ENCODE data around the gene COL12A1.

- no peak for TF ChIP-seq CTCF (IDR thresholded peaks at IDR 0.05; ENCODE audit: borderline replicate concordance, extremely low read depth, low read length, poor library complexity, severe bottlenecking)
- TF ChIP-seq EZH2 (IDR thresholded peaks at IDR 0.05; ENCODE audit: borderline replicate concordance, low read depth, low read length, severe bottlenecking), result no peak
These were observed 28.4 kb upstream of the COL12A1 start for GRCh38 chr6:75234126-75234865.
